ENCODE results near the gene ATP6V0A1. TPM values are rescaled to one million over a fixed set of nuclear protein-coding genes. Genes with fewer than 3 reads are reported as not detected.
"Not testable (repeated sequence)": the region's sequence is repeated elsewhere in the genome, so short reads cannot be mapped to it uniquely, and the experiment has no call there.

ATP6V0A1 gene
- polyA plus RNA-seq, 3 donors, result 44.0 to 51.5 (median 48.6) TPM

- no peak for DNase-seq (ENCODE audit: low read depth in 3 of 3, low spot score in 2 of 3)
Measured at GRCh38 chr17:42431758-42432161, 26.9 kb upstream of the ATP6V0A1 start.

- no peak for DNase-seq (ENCODE audit: low read depth in 3 of 3, low spot score in 2 of 3)
Measured at GRCh38 chr17:42436391-42436790, 22.3 kb upstream of the ATP6V0A1 start.

GRCh38 chr17:42438600-42439567 lies 19.8 kb upstream of the ATP6V0A1 start:
- no peak for DNase-seq (ENCODE audit: low read depth in 3 of 3, low spot score in 2 of 3)

- DNase-seq (ENCODE audit: low read depth in 3 of 3, low spot score in 2 of 3), result no peak
Measured at GRCh38 chr17:42441371-42442195, 17.1 kb upstream of the ATP6V0A1 start.

GRCh38 chr17:42442196-42442565 lies 16.5 kb upstream of the ATP6V0A1 start:
- no peak for DNase-seq (ENCODE audit: low read depth in 3 of 3, low spot score in 2 of 3)

- not testable (repeated sequence) for DNase-seq (ENCODE audit: low read depth in 3 of 3, low spot score in 2 of 3)
Measured at GRCh38 chr17:42449176-42449575, 9.5 kb upstream of the ATP6V0A1 start.

- not testable (repeated sequence) for DNase-seq (ENCODE audit: low read depth in 3 of 3, low spot score in 2 of 3)
Measured at GRCh38 chr17:42449838-42450237, 8.8 kb upstream of the ATP6V0A1 start.

GRCh38 chr17:42451270-42451669 lies 7.4 kb upstream of the ATP6V0A1 start:
- not testable (repeated sequence) for DNase-seq (ENCODE audit: low read depth in 3 of 3, low spot score in 2 of 3)

- no peak for DNase-seq (ENCODE audit: low read depth in 3 of 3, low spot score in 2 of 3)
Measured at GRCh38 chr17:42453439-42453838, 5.2 kb upstream of the ATP6V0A1 start.

GRCh38 chr17:42454987-42455386 lies 3.7 kb upstream of the ATP6V0A1 start:
- DNase-seq (ENCODE audit: low read depth in 3 of 3, low spot score in 2 of 3), result not testable (repeated sequence)

- DNase-seq (ENCODE audit: low read depth in 3 of 3, low spot score in 2 of 3), result no peak
Measured at GRCh38 chr17:42456223-42457106, 2.2 kb upstream of the ATP6V0A1 start.

GRCh38 chr17:42457107-42457792 lies 1.4 kb upstream of the ATP6V0A1 start:
- no peak for DNase-seq (ENCODE audit: low read depth in 3 of 3, low spot score in 2 of 3)

- peak in 1 of 3 donors; percentile 29 for DNase-seq (ENCODE audit: low read depth in 3 of 3, low spot score in 2 of 3)
Measured at GRCh38 chr17:42459256-42459800, 650 bp downstream of the ATP6V0A1 start.

- peak in 1 of 3 donors; percentile 27 for DNase-seq (ENCODE audit: low read depth in 3 of 3, low spot score in 2 of 3)
Measured at GRCh38 chr17:42459801-42460281, 1.2 kb downstream of the ATP6V0A1 start.

- no peak for DNase-seq (ENCODE audit: low read depth in 3 of 3, low spot score in 2 of 3)
Measured at GRCh38 chr17:42460371-42460770, 1.7 kb downstream of the ATP6V0A1 start.

- DNase-seq (ENCODE audit: low read depth in 3 of 3, low spot score in 2 of 3), result no peak
Measured at GRCh38 chr17:42463976-42464400, 5.3 kb downstream of the ATP6V0A1 start.

GRCh38 chr17:42467889-42468288 lies 9.2 kb downstream of the ATP6V0A1 start:
- DNase-seq (ENCODE audit: low read depth in 3 of 3, low spot score in 2 of 3), result no peak

GRCh38 chr17:42472709-42473521 lies 14.2 kb downstream of the ATP6V0A1 start:
- DNase-seq (ENCODE audit: low read depth in 3 of 3, low spot score in 2 of 3), result no peak
